NCI-H748 treated with DMSO at 0.1 percent for 48 hours (cell line): Measurements from ENCODE around the gene OR10A5.
"Not testable (repeated sequence)": the region's sequence is repeated elsewhere in the genome, so short reads cannot be mapped to it uniquely, and the experiment has no call there.

Experiments
- DNase-seq: peaks from one replicate; lab custom pipeline; 2025; lab: John Stamatoyannopoulos, UW

Gene OR10A5

GRCh38 chr11:6845383-6845782, at the start of gene OR10A5:
Gene OR10A5 (plus strand): TSS chr11:6845683. CDS start chr11:6845683, 0 bp downstream.
- no peak for DNase-seq

GRCh38 chr11:6799402-6799801, 46.1 kb upstream of the OR10A5 start, which contains the start of gene OR6A2:
Gene OR6A2 (minus strand): TSS chr11:6799689. CDS start chr11:6795708, 3,981 bp downstream.
- DNase-seq, result no peak

DNA sequence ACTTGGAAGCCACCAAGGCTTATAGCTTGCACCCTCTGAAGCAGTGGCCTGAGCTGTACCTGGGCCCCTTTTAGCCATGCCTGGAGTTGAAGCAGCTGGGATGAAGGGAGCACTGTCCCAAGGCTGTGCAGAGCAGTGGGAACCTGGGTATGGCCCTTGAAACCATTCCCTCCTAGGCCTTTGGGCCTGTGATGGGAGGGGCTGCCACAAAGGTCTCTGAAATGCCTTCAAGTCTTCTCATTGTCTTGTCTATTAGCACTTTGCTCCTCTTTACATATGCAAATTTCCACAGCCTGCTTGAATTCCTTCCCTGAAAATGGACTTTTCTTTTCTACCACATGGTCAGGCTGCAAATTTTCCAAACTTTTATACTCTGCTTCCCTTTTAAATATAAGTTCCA, 44.4 kb upstream of the OR10A5 start:
- DNase-seq, result not testable (repeated sequence)

DNA sequence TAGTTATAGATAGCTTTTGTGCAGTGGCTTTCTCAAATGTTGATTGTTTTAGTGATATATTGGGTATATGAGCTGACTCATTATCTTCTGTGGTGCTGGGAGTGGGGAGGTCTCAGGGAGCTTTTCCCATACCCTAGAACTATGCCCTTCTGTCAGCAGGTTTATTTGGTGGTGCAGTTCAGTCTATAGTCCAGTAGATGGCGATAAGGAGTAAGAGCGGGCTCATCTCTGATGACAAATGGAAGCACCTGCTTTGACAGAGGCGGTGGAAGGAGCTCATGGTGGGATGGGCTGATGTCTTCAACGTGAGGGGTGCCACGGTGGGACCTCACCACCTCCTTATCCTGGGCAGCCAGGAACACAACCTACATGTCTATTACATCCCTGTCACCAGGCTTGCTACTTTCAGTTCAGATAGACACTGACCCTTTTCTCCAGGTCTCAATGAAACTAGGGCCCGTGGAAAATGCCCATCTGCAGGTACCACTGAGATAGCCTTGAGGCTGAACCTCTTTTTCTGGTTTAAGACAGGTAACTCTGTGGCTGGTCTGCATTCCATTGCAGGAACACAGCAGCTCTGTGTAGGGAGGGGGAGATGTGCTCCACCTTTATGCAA, 33.0 kb upstream of the OR10A5 start:
- DNase-seq, result peak; percentile 35

GRCh38 chr11:6813656-6814055, 31.8 kb upstream of the OR10A5 start:
- no peak for DNase-seq

DNA sequence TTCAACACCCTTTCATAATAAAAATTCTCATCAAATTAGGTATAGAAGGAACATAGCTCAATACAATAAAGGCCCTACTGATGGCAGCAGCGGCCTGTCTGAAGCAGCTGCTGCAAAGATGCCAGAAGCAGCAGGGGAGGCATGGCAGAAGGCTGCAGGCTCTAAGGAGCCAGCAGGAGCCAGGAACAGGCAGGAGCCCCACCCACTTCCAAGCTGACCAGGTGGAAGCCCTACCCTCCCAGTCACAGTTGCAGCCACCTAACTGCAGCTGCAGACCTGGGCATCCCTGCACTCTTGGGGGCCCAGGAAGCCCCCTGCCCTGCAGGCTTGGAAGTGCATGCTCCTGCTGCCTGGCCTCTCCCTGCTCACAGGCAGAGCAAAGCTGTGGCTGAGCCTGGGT, 27.8 kb upstream of the OR10A5 start:
- DNase-seq, result no peak

GRCh38 chr11:6818967-6819366, 26.5 kb upstream of the OR10A5 start:
- DNase-seq, result no peak

DNA sequence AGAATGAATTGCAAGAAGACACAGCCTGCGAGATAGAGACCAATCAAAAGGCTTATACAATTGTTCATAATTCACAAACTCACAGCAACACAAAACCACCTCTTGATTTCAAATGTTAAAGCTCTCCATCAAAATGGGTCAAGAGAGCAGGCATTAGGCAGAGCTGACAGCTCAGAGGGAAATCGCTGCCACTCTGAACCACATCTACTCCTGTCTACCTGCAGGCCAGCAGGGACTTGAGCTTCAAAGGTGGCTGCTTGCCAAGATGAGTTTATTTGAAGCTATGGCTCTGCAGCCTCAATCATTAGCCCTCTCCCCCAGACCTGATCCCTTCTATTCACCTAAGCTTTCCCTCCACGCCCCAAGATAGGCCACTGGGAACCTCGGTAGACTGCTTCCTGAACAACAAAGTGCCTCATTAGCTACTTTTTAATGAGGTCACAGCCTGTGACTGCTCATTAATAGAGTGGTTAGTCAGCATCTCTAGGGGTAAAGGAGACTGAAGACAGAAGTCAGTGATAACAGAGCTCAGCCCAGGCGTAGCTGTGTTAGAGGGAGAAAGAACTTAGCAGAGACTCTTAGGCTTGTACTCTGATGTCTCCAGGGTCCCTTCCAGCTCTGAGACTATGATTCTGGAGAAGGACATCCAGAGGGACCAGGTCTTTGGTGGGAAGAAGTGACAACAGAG, 21.2 kb upstream of the OR10A5 start:
- no peak for DNase-seq

DNA sequence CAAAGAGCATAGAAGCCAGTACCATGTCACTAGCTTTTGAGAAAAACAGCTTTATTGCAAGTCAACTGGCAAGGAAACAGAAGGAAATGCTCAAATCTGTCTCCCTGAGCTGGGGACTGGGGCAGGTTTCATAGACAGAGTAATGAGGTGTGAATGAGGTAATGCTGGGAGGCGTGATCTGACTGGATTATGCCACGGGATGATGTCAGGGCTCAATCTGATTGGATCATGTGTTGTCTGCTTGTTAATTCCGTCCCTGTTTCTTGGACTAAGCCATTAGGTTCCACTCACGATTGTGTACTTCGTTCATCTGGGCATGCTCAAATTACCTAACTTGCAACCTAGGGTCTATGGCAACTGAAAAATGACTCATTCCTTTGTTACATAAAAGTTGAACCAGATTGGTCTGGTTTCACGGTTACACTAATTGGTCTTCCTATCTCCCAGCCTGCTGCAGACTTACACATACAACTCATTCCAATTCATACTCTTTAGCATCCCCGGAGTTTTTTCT, 20.2 kb upstream of the OR10A5 start:
- DNase-seq, result peak; percentile 31

- DNase-seq, result no peak
Observed at GRCh38 chr11:6828103-6828502, 17.4 kb upstream of the OR10A5 start.

DNA sequence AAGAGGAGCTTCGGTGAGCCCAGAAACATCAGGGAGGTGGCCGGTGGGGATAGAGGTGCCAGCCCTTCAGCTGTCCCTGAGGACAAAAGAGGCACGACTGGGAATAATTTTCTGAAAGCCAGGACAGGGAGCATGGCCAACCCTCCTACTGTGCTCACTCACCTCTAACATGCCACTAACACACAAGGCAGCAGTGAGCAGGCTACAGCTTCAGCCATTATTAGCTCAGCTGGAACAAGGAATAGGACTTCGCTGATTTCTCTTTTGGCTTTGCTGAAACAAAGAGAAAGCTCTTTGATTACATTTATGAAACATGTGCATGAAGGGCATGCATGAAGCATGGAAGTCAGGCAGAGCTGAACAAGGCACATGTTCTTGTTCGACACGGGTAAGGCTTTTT, 12.1 kb upstream of the OR10A5 start:
- DNase-seq, result no peak

DNA sequence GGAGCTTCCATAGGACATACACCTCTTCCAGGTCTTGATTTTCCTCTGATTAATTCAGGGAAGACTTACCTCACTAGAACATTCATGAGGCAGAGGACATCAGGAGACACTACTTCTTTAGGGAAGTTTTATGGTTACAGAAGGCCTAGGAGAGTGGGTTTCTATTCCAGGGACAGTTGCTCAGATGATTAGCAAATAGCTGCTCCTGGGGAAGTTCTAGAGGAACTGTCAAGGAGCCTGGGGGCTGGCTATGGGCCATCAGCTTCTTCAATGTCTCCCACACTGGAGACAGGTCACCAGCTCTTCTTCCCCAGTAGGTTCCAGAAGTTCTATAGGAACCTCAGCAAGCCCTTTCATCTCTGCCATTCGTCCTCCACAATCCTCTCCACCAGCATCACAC, 11.5 kb upstream of the OR10A5 start:
- DNase-seq, result no peak

DNA sequence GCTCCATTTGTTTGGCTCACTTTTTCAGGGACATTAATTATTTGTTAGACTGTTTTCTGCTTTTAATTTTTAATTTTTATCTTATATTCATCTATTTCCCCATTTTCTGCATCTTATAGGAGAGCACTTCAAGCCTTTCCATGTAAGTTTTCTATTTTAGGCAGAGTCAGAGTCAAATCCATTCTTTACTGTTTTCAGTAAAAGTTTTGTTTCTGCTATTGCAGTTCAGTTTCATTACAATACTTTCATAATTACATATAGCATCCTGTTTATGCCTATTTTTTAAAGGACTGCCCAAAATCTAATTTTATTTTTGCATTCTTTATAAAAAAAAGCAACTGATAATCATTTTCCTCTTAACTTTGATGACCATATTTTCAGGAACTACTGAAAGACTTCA, 3.8 kb upstream of the OR10A5 start:
- no peak for DNase-seq

DNA sequence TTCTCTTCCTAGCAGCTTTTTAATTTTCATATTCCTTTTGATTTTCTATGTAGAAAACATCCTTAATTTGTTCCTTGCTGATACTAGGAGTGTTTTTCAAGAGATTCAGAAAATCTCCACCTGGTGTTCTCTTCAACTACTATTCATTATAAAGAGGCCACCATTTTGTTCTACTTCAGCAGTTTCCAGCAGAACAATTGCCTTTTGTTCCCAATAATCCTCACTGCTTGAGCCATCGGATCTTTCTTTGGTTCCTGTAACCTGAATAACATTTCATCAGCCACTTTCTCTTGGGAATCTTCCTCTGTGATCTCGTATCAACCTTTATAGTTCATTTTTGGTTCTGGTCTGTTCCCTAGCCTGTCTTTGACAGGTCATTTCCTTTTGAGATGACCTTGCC, 1.8 kb upstream of the OR10A5 start:
- no peak for DNase-seq

GRCh38 chr11:6844356-6844755, 1.1 kb upstream of the OR10A5 start:
- no peak for DNase-seq

GRCh38 chr11:6850526-6850925, 5.0 kb downstream of the OR10A5 start:
- no peak for DNase-seq

DNA sequence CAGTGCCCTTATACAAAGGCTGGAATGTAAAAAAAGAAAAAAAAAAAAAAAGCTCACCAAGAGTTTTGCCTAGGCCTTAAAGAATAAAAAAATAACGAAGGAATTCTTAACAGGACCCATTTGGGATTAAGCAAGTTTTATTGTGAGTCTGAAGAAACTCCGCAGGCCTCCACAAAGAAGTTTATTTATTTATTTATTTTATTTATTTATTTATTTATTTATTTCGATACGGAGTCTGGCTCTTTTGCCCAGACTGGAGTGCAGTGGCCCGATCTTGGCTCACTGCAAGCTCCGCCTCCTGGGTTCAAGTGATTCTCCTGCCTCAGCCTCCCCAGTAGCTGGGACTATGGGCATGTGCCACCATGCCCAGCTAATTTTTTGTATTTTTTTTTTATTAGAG, 9.3 kb downstream of the OR10A5 start:
- DNase-seq, result not testable (repeated sequence)

- DNase-seq, result no peak
Observed at GRCh38 chr11:6855971-6856541, 10.6 kb downstream of the OR10A5 start.

DNA sequence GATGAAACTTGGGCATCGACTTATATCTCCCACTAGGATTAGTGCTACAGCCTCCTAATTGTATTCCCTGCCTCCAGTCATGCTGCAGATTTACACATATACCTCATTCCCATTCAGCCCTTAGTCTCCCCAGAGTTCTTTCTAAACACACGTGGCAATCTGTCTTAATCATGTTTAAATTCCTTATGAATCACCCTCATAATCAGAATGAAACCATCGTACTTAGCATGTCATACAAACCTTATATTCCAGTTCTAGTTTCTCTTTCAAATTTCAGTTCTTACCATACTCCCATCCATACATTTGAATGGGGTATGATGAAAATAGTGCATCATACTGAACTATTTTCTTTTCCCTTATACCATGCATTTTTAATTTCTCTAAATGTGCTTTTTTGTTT, 11.4 kb downstream of the OR10A5 start:
- no peak for DNase-seq

GRCh38 chr11:6862961-6863360, 17.5 kb downstream of the OR10A5 start, which contains the start of gene OR10A2:
Gene OR10A2 (plus strand): TSS chr11:6863057. CDS start chr11:6869755, 6,698 bp downstream.
- DNase-seq, result no peak

GRCh38 chr11:6864438-6864837, 19.0 kb downstream of the OR10A5 start:
- DNase-seq, result no peak

DNA sequence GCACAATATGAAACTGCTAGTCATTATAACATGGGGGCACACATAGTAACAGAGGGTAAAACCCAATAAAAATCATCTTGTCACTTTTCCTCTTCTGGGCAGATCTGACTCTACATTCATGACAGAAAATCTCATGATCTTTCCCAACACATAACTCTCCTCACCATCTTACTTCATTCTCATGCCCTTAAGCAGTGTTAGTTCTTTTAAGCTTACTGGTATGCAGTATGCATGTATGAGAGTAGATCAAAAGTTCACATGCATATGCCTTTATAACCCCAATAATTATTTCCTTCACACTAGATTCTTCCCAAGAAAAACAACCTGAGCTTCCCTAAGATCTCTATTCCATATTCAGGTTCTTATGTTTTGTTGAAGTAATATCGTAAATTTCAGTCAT, 25.8 kb downstream of the OR10A5 start:
- no peak for DNase-seq

GRCh38 chr11:6875761-6876160, 30.3 kb downstream of the OR10A5 start:
- DNase-seq, result no peak
